Cardiac fibroblast (primary cell): ENCODE results near the gene NINJ1.

Experiments used
- DNase-seq, 2 donors: peaks; one replicate each; pipeline versions ENCODE4 v3.0.0 to v3.0.0-alpha.2; 2010; ENCODE audit warnings: low read depth in 2 of 2
- H3K4me3 ChIP-seq, 2 donors: replicated peaks in 1 of 2; 1 replicate in 1 of 2; 2 replicates in 1 of 2; pipeline ENCODE4 v1.5.1; 2011; ENCODE audit warnings: low read depth in 2 of 2, low read length in 2 of 2, mild to moderate bottlenecking in 2 of 2, moderate library complexity in 1 of 2
- TF ChIP-seq, protein P1 (sequence below): IDR thresholded peaks from one replicate; pipeline ENCODE4 v1.5.1; 2011; ENCODE audit warnings: low read depth, mild to moderate bottlenecking, low read length, inconsistent platforms

The NINJ1 gene

DNA sequence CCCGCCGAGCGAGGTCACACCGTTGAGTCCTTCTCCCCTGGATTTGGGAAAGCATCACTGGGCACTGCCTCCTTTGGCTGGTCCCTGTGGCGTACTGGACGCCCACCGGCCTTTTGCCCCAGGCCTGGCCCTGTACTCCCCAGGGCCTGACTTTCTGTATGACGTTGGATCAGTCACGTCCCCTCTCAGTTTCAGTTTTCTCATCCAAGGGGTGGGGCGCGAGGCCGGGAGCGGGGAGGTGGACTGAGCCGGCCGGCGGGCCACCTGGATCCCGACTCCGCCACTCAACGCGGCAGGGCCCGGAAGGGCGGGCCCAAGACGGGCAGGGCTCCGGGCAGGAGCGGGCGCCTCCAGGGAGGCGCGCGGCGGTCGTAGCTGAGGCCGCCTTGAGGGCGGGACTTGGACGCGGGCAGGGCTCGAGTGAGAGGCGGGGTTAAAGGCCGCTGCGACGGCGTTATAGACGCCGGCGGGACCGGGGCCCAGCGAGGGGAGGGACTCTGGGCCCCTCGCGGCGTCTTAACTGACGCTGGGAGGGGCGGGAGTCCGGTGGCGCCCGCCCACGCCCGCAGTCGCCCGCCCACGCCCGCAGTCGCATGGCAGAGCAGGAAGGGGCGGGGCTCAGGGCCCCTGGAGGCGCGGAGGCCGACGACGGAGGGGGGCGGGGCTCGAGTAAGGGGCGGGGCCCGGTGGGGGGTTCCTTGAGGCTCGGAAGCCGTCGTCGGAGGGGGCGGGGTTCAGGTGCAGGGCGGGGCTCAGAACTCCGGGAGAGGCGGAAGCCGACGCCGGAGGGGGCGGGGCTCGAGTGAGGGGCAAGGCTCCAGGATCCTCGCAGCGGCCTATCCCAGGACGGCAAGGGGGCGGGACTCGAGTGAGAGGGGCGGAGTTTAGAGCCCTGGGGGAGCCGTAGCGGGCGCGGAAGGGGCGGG, 38.6 kb downstream of the NINJ1 start:
- TF ChIP-seq, protein P1, sequence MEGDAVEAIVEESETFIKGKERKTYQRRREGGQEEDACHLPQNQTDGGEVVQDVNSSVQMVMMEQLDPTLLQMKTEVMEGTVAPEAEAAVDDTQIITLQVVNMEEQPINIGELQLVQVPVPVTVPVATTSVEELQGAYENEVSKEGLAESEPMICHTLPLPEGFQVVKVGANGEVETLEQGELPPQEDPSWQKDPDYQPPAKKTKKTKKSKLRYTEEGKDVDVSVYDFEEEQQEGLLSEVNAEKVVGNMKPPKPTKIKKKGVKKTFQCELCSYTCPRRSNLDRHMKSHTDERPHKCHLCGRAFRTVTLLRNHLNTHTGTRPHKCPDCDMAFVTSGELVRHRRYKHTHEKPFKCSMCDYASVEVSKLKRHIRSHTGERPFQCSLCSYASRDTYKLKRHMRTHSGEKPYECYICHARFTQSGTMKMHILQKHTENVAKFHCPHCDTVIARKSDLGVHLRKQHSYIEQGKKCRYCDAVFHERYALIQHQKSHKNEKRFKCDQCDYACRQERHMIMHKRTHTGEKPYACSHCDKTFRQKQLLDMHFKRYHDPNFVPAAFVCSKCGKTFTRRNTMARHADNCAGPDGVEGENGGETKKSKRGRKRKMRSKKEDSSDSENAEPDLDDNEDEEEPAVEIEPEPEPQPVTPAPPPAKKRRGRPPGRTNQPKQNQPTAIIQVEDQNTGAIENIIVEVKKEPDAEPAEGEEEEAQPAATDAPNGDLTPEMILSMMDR = no peak
- peak overlapping the region; percentile 30 to 51 for H3K4me3 ChIP-seq
- DNase-seq = peak; percentile 99

DNA sequence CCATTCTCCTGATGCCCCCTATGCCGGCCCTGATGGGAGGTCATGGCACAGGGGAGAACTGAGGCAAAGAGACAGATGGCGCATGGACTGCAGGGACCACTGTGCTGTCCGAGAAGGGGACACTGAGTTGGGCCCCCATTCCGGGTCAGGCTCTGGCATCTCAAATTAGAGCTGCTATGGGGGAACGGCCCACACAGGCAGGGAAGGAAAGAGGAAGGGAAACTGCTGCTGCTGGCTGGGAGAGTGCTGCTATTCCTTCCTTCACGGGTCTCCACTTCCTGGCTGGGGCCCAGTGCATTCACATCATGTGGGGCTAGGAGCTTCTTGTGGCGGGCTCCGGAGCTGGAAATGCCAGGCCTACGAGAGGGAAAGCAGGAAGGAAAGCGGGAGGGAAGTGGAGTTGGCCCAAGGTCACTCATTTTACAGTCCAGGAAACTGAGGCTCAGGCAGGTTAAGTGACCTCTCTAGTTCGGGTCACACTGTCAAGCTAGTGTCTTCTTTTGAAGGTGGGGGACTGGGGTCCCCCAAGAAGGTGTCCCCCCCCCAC, 39.3 kb downstream of the NINJ1 start:
- peak overlapping the region in 1 of 2 donors; percentile 51 for H3K4me3 ChIP-seq
- no peak for DNase-seq
- TF ChIP-seq, protein P1 = no peak

DNA sequence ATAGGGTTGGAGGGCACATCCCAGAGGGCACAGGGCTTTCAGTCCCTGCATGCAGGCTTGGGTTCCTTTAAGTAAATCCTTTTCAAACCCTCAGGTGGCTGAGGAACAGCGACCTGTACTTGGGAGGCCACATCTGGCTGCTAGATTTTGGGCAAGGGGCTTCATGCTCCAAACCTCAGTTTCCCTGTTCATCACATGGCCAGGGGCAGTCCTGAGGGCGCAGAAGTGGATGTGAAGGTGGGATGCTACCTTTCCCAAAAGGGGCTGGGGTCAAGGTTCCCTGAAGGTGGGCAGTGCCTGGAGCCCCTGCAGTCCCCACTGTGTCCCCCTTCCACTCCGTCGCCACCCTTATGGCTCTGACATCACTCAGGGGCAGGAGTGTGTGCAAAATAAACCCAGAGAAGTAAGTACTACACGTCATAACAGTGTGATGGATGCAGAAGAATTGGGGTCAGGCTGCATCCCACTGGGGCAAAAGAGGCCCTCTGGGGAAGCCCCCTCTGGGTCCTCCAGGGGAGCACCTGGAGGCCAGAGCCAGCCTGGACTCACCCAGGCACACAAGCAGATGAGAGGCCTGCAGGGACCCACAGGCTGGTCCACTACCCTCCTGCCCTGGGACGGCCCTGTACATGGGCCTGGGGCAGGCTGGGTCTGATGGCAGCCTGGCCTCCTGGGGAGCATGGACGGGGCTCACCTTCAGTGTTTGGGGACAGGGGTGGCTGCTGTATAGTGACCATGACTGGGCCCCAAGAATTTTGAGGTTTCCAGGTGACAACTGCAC, 40.0 kb downstream of the NINJ1 start:
- no peak overlapping the region for H3K4me3 ChIP-seq
- DNase-seq = no peak
- TF ChIP-seq, protein P1 = no peak

DNA sequence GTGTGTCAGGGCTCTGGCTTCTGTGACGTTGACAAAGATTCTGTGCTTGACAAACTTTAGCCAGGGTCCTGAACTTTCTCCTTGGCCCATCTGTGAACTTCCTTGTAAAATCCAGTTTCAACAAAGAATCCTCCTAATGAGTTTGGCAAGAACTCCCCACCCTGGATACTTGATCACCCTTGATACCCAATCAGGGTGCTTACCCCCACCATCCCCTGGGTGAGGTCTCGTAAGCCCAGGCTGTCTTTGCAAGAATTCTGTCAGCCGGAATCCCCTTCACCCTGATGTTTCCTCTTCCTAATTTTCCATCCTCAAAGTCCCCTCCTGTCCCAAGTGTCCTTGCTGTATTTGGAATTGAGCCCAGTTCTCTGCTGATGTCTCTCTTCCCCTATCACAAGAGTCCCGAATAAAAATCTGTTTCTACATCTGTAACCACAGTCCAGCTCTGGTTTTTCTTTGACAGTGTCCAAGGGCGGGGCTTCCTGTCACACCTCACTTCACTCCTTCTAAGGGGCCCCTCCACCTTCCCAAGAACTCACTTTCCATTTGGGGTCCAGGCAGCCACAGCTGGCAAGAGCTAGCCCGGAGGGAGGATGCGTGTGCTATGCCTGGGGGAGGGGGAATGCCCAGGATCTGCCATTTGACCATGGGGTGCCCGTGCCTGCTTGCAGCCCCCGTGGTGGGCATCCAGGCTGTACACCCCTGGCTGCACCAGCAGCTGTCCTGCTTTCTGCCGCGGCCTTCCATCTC, 40.7 kb downstream of the NINJ1 start:
- no peak for DNase-seq
- H3K4me3 ChIP-seq = no peak overlapping the region

DNA sequence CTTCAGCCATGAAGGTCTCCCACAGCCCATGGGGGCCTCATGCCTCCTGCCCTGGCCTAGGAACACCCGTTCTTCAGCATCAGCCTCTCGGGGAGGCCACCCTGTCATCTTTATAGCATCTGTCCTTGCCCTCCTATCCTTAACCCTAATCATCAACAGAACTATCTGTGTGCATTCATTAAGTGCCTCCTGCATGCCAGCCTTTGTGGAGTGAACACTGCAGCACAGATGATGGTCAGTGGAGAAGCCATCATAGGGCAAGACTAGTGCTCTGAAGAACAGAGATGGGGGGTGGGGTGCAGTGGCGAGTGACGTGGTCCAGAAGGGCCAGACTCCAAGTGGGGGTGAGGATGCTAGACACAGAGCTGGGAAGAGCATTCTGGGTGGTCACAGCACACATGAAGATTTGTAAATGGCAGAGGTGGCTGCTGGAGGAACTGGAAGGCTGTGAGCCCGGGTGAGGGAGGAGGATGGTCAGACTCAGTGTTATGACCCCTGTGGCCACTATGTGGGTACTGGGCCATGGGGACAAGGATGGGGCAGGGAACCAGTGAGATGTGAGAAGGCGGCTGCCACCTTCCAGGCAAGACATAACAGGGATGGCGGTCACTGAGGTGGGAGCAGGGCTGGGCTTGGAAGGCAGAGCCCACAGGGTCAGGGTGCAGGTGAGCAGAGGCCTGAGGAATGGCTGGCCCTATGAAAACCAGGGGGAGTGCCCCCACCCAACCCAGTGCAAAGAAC, 41.6 kb downstream of the NINJ1 start:
- no peak for DNase-seq
- TF ChIP-seq, protein P1 = no peak
- H3K4me3 ChIP-seq = no peak overlapping the region

More for the DNA sequence above, 40.7 kb downstream of the NINJ1 start:
- TF ChIP-seq, protein P1 = no peak
